H9 (cell line): ENCODE data around the gene DNASE1. TPM values are rescaled to one million over a fixed set of nuclear protein-coding genes. Genes with fewer than 3 reads are reported as not detected.
A peak's percentile ranks its signal among the peaks of the same experiment; 100 is the strongest.

ENCODE experiments used
- DNase-seq: peaks from one replicate; pipeline ENCODE4 v3.0.0-alpha.2; 2017
- H2AFZ ChIP-seq: one replicate; pipeline ENCODE4 v1.6.1; 2013; ENCODE audit warnings: mild to moderate bottlenecking, low read length, control low read depth, moderate library complexity
- H2AK5ac ChIP-seq: 2 replicates; pipeline ENCODE4 v1.6.1; 2013; ENCODE audit warnings: low read length, control low read depth, mixed read lengths; ENCODE audit not compliant: insufficient read length
- H2BK120ac ChIP-seq: one replicate; pipeline ENCODE4 v1.6.1; 2013; ENCODE audit warnings: low read depth, mild to moderate bottlenecking, low read length, control low read depth, inconsistent platforms; ENCODE audit not compliant: poor library complexity, severe bottlenecking
- H2BK12ac ChIP-seq: 2 replicates; pipeline ENCODE4 v1.6.1; 2013; ENCODE audit warnings: low read length, control low read depth, mixed read lengths, low read depth; ENCODE audit not compliant: insufficient read length
- H2BK15ac ChIP-seq: 2 replicates; pipeline ENCODE4 v1.6.1; 2013; ENCODE audit warnings: low read depth, low read length, control low read depth
- H2BK20ac ChIP-seq: one replicate; pipeline ENCODE4 v1.6.1; 2013; ENCODE audit warnings: low read depth, mild to moderate bottlenecking, low read length, control low read depth, inconsistent platforms; ENCODE audit not compliant: poor library complexity, severe bottlenecking
- H2BK5ac ChIP-seq: 2 replicates; pipeline ENCODE4 v1.6.1; 2013; ENCODE audit warnings: low read length, control low read depth, mixed read lengths; ENCODE audit not compliant: insufficient read length
- H3K14ac ChIP-seq: 2 replicates; pipeline ENCODE4 v1.6.1; 2013; ENCODE audit warnings: low read length, control low read depth; ENCODE audit not compliant: insufficient read depth
- H3K18ac ChIP-seq: 2 replicates; pipeline ENCODE4 v1.6.1; 2013; ENCODE audit warnings: low read depth, mild to moderate bottlenecking, mixed read lengths, low read length, control low read depth; ENCODE audit not compliant: insufficient read length
- H3K23ac ChIP-seq: 2 replicates; pipeline ENCODE4 v1.6.1; 2013; ENCODE audit warnings: low read length, control low read depth, mixed read lengths, low read depth; ENCODE audit not compliant: insufficient read length
- H3K23me2 ChIP-seq: 2 replicates; pipeline ENCODE4 v1.6.1; 2013; ENCODE audit warnings: low read depth, mild to moderate bottlenecking, mixed read lengths, low read length, control low read depth; ENCODE audit not compliant: insufficient read length, poor library complexity, severe bottlenecking
- H3K27ac ChIP-seq: 2 replicates; pipeline ENCODE4 v1.5.1; 2013; ENCODE audit warnings: low read length, control low read depth, mixed read lengths, low read depth; ENCODE audit not compliant: insufficient read length
- H3K27me3 ChIP-seq: 2 replicates; pipeline ENCODE4 v1.6.1; 2013; ENCODE audit warnings: low read length, control low read depth, inconsistent platforms; ENCODE audit not compliant: insufficient read depth
- H3K4ac ChIP-seq: 2 replicates; pipeline ENCODE4 v1.6.1; 2013; ENCODE audit warnings: low read depth, mild to moderate bottlenecking, control low read depth, inconsistent platforms, low read length, moderate library complexity
- H3K4me1 ChIP-seq: 2 replicates; pipeline ENCODE4 v1.6.1; 2013; ENCODE audit warnings: low read length, control low read depth, inconsistent platforms; ENCODE audit not compliant: insufficient read depth
- H3K4me2 ChIP-seq: 2 replicates; pipeline ENCODE4 v1.6.1; 2013; ENCODE audit warnings: low read length, control low read depth, mixed read lengths; ENCODE audit not compliant: insufficient read length, insufficient read depth
- H3K56ac ChIP-seq: 2 replicates; pipeline ENCODE4 v1.6.1; 2013; ENCODE audit warnings: low read depth, mild to moderate bottlenecking, mixed read lengths, low read length, control low read depth; ENCODE audit not compliant: insufficient read length
- H3K79me1 ChIP-seq: 2 replicates; pipeline ENCODE4 v1.6.1; 2013; ENCODE audit warnings: low read depth, mild to moderate bottlenecking, moderate library complexity, low read length, control low read depth, inconsistent platforms; ENCODE audit not compliant: insufficient read depth, poor library complexity, severe bottlenecking
- H3K79me2 ChIP-seq: 2 replicates; pipeline ENCODE4 v1.6.1; 2013; ENCODE audit warnings: low read length, control low read depth, inconsistent platforms; ENCODE audit not compliant: insufficient read depth
- H3K9ac ChIP-seq: 2 replicates; pipeline ENCODE4 v1.6.1; 2013; ENCODE audit warnings: low read length, control low read depth, mixed read lengths; ENCODE audit not compliant: insufficient read length; ENCODE audit errors: extremely low read depth
- H3K9me3 ChIP-seq: one replicate; pipeline ENCODE4 v1.6.1; 2013; ENCODE audit warnings: low read depth, low read length, inconsistent platforms; ENCODE audit not compliant: control insufficient read depth
- H3T11ph ChIP-seq: one replicate; pipeline ENCODE4 v1.6.1; 2013; ENCODE audit warnings: mild to moderate bottlenecking, low read length, control low read depth, inconsistent platforms
- H4K20me1 ChIP-seq: one replicate; pipeline ENCODE4 v1.6.1; 2013; ENCODE audit not compliant: control insufficient read depth, insufficient read length, insufficient read depth
- H4K5ac ChIP-seq: 2 replicates; pipeline ENCODE4 v1.6.1; 2013; ENCODE audit warnings: low read depth, mild to moderate bottlenecking, mixed read lengths, low read length, control low read depth; ENCODE audit not compliant: insufficient read length
- H4K8ac ChIP-seq: replicated peaks from 2 replicates; pipeline ENCODE4 v1.6.1; 2013; ENCODE audit warnings: low read length, control low read depth, mixed read lengths, low read depth; ENCODE audit not compliant: insufficient read length
- H4K91ac ChIP-seq: 2 replicates; pipeline ENCODE4 v1.6.1; 2013; ENCODE audit warnings: low read depth, mild to moderate bottlenecking, moderate library complexity, mixed read lengths, low read length, control low read depth; ENCODE audit not compliant: insufficient read length
- H3K27ac Mint-ChIP-seq, 3 experiments: 2 replicates in 2 of 3; 3 replicates in 1 of 3; pipeline ENCODE4 v1.8.0; 2020 to 2021; ENCODE audit warnings: mixed read lengths in 3 of 3, mild to moderate bottlenecking in 1 of 3, moderate library complexity in 1 of 3
- H3K27me3 Mint-ChIP-seq: 2 replicates; pipeline ENCODE4 v1.8.0; 2021; ENCODE audit warnings: low read depth, mild to moderate bottlenecking, moderate library complexity, mixed read lengths
- H3K36me3 Mint-ChIP-seq, 3 experiments: 2 replicates in 2 of 3; 3 replicates in 1 of 3; pipeline ENCODE4 v1.8.0; 2020 to 2021; ENCODE audit warnings: low read depth in 3 of 3, mixed read lengths in 3 of 3; ENCODE audit not compliant: insufficient read depth in 1 of 3
- H3K4me1 Mint-ChIP-seq, 2 experiments: 2 replicates each; pipeline ENCODE4 v1.8.0; 2020; ENCODE audit warnings: mixed read lengths in 2 of 2
- H3K4me3 Mint-ChIP-seq, 2 experiments: 2 replicates in 1 of 2; 3 replicates in 1 of 2; pipeline ENCODE4 v1.8.0; 2020 to 2021; ENCODE audit warnings: mild to moderate bottlenecking in 2 of 2, mixed read lengths in 2 of 2, moderate library complexity in 1 of 2
- H3K9me3 Mint-ChIP-seq, 2 experiments: 2 replicates in 1 of 2; 3 replicates in 1 of 2; pipeline ENCODE4 v1.8.0; 2020; ENCODE audit warnings: mild to moderate bottlenecking in 2 of 2, mixed read lengths in 2 of 2, moderate library complexity in 1 of 2
- CTCF ChIP-seq: fragments of 200-600 bp; sonication (generic); conservative IDR thresholded peaks from 3 replicates; pipeline ENCODE4 v1.8.0; 2021; ENCODE audit warnings: antibody characterized with exemption, mild to moderate bottlenecking
- WGBS: extraction: QIAGEN DNeasy Blood & Tissue Kit; methylation state at CpG from one replicate; pipeline ENCODE4 v1.1.7; 2013; ENCODE audit warnings: missing lambda C conversion rate, low lambda C conversion rate, mixed read lengths; ENCODE audit not compliant: insufficient read length; ENCODE audit errors: extremely low coverage; 5-methylcytosine and 5-hydroxymethylcytosine counted together
- total RNA-seq: library from RNA; stranded (reverse); gene quantifications from 2 replicates; pipeline ENCODE4 v1.2.1, GENCODE V29; 2021

DNASE1 gene
- total RNA-seq, 1 experiment from 2014 or later: 10.1 TPM

DNA sequence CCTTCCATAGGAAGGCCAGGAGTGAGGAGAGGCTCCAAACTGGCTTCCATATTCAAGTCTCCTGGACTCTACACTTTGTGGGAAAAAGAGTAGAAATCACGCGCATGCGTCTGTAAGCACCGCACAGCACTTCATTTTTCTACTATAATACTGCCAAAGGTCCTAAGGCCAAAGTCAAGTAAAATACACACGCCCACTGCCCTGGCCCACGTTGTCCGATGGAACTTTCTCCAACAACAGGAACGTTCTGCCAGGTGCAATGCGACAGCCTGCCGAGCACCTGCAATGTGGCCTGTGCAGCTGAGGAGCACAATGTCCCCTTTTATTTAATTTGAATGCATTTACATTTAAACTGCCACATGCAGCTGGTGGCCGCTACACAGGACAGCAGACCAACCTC lies 23.5 kb downstream of the DNASE1 start:
- Histone ChIP-seq H3K27me3 (no peaks in the 10 kb centered on the region), H3K14ac (no peak overlapping the region), H4K5ac (no peak overlapping the region)

More for the DNA sequence above, 23.5 kb downstream of the DNASE1 start:
- Histone ChIP-seq H3K27ac (no peak overlapping the region), H2BK120ac (no peak overlapping the region), H2BK5ac (no peak overlapping the region), H4K91ac (no peak overlapping the region), H3K23ac (no peak overlapping the region), H2BK20ac (no peak overlapping the region), H3K56ac (no peak overlapping the region), H2BK15ac (no peak overlapping the region), H3K9me3 (no peaks in the 10 kb centered on the region), H3K23me2 (no peaks in the 10 kb centered on the region), H3K79me1 (no peaks in the 10 kb centered on the region), H2AFZ (no peak overlapping the region), H3K9ac (no peak overlapping the region), H3K4me2 (no peak overlapping the region), H3T11ph (no peak overlapping the region), H2AK5ac (no peak overlapping the region), H3K4me1 (no peaks in the 10 kb centered on the region), H2BK12ac (no peak overlapping the region), H4K8ac (no peak overlapping the region), H3K4ac (no peak overlapping the region), H3K18ac (no peak overlapping the region), H3K79me2 (no peaks in the 10 kb centered on the region), H4K20me1 (no peaks in the 10 kb centered on the region)
- no peaks in the 10 kb centered on the region; the same call in 1 of the 2 replicates for H3K27me3 Mint-ChIP-seq
- H3K4me3 Mint-ChIP-seq: peak overlapping the region in 1 of 2 experiments; percentile 5; a peak in 1 of 5 replicates
- no CpG with 5 or more reads among the region's 11 CpGs for WGBS
- no peaks in the 10 kb centered on the region for H3K4me1 Mint-ChIP-seq
- H3K36me3 Mint-ChIP-seq: peaks cover 50 to 87% (median 79%) of the 10 kb centered on the region in 3 experiments
- 0 out of 7 replicates have a peak overlapping the region, but pooled peaks of 1 of the 3 experiments have one; percentile 49 for H3K27ac Mint-ChIP-seq
- TF ChIP-seq CTCF: no peak
- no peak for DNase-seq
- H3K9me3 Mint-ChIP-seq: 0 out of 5 replicates have a peak, but pooled peaks cover 0 to 4% of the 10 kb centered on the region in 2 experiments
